ENCODE measurements around the gene NDUFAB1.

DNA sequence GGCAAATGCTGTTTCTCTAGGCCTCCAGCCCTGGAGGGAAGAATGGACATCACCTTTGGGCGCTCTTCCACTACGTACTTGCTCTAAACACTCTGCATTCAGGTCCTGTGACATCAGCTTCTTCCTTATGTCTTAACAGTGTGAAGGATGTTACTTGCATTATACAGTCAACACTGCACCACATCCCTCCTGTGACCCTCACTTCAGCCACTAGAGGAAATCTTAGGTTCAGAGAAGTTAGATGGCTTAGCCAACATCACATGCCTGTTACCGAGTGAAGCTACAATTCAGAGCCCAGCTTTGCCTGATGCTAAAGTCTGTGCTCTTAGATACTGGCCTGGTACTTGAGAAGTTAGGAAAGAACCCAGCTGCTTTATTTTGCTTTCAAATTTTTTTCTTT lies 20.3 kb downstream of the NDUFAB1 start:
- TF ChIP-seq, protein P1, sequence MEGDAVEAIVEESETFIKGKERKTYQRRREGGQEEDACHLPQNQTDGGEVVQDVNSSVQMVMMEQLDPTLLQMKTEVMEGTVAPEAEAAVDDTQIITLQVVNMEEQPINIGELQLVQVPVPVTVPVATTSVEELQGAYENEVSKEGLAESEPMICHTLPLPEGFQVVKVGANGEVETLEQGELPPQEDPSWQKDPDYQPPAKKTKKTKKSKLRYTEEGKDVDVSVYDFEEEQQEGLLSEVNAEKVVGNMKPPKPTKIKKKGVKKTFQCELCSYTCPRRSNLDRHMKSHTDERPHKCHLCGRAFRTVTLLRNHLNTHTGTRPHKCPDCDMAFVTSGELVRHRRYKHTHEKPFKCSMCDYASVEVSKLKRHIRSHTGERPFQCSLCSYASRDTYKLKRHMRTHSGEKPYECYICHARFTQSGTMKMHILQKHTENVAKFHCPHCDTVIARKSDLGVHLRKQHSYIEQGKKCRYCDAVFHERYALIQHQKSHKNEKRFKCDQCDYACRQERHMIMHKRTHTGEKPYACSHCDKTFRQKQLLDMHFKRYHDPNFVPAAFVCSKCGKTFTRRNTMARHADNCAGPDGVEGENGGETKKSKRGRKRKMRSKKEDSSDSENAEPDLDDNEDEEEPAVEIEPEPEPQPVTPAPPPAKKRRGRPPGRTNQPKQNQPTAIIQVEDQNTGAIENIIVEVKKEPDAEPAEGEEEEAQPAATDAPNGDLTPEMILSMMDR (IDR thresholded peaks at IDR 0.05): no peak
- TF ChIP-seq, protein P2, sequence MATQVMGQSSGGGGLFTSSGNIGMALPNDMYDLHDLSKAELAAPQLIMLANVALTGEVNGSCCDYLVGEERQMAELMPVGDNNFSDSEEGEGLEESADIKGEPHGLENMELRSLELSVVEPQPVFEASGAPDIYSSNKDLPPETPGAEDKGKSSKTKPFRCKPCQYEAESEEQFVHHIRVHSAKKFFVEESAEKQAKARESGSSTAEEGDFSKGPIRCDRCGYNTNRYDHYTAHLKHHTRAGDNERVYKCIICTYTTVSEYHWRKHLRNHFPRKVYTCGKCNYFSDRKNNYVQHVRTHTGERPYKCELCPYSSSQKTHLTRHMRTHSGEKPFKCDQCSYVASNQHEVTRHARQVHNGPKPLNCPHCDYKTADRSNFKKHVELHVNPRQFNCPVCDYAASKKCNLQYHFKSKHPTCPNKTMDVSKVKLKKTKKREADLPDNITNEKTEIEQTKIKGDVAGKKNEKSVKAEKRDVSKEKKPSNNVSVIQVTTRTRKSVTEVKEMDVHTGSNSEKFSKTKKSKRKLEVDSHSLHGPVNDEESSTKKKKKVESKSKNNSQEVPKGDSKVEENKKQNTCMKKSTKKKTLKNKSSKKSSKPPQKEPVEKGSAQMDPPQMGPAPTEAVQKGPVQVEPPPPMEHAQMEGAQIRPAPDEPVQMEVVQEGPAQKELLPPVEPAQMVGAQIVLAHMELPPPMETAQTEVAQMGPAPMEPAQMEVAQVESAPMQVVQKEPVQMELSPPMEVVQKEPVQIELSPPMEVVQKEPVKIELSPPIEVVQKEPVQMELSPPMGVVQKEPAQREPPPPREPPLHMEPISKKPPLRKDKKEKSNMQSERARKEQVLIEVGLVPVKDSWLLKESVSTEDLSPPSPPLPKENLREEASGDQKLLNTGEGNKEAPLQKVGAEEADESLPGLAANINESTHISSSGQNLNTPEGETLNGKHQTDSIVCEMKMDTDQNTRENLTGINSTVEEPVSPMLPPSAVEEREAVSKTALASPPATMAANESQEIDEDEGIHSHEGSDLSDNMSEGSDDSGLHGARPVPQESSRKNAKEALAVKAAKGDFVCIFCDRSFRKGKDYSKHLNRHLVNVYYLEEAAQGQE (IDR thresholded peaks at IDR 0.05; ENCODE audit: insufficient read depth in 1 of 2, low read depth in 2 of 2, low read length in 1 of 2): no peak

Measured in Panc1 (cell line).